ENCODE measurements around the gene OLA1.

DNA sequence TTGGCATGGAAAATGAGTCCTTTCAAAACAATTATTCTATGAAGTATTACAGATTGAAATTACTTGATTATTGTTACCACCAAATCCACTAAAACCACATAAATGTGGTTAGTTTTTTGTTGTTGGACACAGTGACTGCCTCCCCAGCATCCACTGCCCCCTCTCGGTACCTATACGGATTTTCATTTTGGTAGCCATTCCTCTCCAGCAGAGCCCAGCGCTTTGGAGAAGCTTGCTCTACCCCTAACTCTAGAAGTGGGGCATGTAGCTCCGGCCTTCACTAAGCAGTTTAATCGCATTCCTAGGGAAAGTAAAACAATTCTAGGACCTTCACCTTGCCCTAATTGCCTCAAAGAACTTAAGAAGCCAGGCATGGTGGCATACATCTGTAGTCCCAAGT, 24.2 kb downstream of the OLA1 start:
- TF ChIP-seq, protein P1, sequence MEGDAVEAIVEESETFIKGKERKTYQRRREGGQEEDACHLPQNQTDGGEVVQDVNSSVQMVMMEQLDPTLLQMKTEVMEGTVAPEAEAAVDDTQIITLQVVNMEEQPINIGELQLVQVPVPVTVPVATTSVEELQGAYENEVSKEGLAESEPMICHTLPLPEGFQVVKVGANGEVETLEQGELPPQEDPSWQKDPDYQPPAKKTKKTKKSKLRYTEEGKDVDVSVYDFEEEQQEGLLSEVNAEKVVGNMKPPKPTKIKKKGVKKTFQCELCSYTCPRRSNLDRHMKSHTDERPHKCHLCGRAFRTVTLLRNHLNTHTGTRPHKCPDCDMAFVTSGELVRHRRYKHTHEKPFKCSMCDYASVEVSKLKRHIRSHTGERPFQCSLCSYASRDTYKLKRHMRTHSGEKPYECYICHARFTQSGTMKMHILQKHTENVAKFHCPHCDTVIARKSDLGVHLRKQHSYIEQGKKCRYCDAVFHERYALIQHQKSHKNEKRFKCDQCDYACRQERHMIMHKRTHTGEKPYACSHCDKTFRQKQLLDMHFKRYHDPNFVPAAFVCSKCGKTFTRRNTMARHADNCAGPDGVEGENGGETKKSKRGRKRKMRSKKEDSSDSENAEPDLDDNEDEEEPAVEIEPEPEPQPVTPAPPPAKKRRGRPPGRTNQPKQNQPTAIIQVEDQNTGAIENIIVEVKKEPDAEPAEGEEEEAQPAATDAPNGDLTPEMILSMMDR (optimal IDR thresholded peaks at IDR 0.05 in 1 of 3, IDR thresholded peaks at IDR 0.05 in 1 of 3, conservative IDR thresholded peaks at IDR 0.05 in 1 of 3; ENCODE audit: extremely low read depth in 1 of 3, insufficient read depth in 2 of 3, low read length in 3 of 3), result no peak
- TF ChIP-seq EZH2 (IDR thresholded peaks at IDR 0.05; ENCODE audit: low read length), result no peak

All from keratinocyte (primary cell).